ENCODE results near the gene TTLL13. TPM values are rescaled to one million over a fixed set of nuclear protein-coding genes. Genes with fewer than 3 reads are reported as not detected.
A peak's percentile ranks its signal among the peaks of the same experiment; 100 is the strongest.

Gene TTLL13
- total RNA-seq, 2 experiments from 2014 or later, result 0.57 to 1.3 TPM

- 0 out of 2 replicates have a peak, but pooled peaks cover 5% of the 10 kb centered on the region for H4K20me1 ChIP-seq (ENCODE audit: insufficient read depth, low read length)
- no peak overlapping the region for H3K27ac ChIP-seq (ENCODE audit: low read depth, low read length, poor library complexity, severe bottlenecking)
- CTCF ChIA-PET (ENCODE audit: unreplicated experiment), result no interaction called here
- H3K9me3 ChIP-seq (ENCODE audit: low read length), result no peaks in the 10 kb centered on the region
- no peaks in the 10 kb centered on the region for H3K79me2 ChIP-seq (ENCODE audit: insufficient read depth, low read depth, low read length)
- no peak for DNase-seq (ENCODE audit: low spot score)
- TF ChIP-seq EZH2phosphoT487 (IDR thresholded peaks at IDR 0.05; ENCODE audit: borderline replicate concordance, low read depth, low read length) (no peak), CTCF (conservative IDR thresholded peaks at IDR 0.05; ENCODE audit: low read length) (no peak)
- H2AFZ ChIP-seq (ENCODE audit: low read length), result no peak overlapping the region
- no peaks in the 10 kb centered on the region for H3K9me2 ChIP-seq (ENCODE audit: insufficient read depth, low read length)
- no peaks in the 10 kb centered on the region for H3K36me3 ChIP-seq (ENCODE audit: insufficient read depth, low read length)
- H3K4me1 ChIP-seq (ENCODE audit: insufficient read depth, low read length, poor library complexity, severe bottlenecking), result peaks cover 20% of the 10 kb centered on the region
- BruUV-seq (replicated peaks), result TSS peak; percentile 34
- POLR2A ChIA-PET, result interaction anchor here (0.6 to 4.6 kb wide), 3 partner anchors 12 to 24 kb away, joined by 3 to 73 read pairs (median 7); no protein-coding TSS in a partner anchor
- intact Hi-C loops (cut with micrococcal nuclease; ENCODE audit: unreplicated experiment), result no loop called here
- H3K4me2 ChIP-seq (ENCODE audit: low read length), result peak overlapping the region; percentile 87; the same call in 1 of the 2 replicates
- no peak overlapping the region for H3K4me3 ChIP-seq (ENCODE audit: low read depth, low read length, poor library complexity, severe bottlenecking)
Observed at GRCh38 chr15:90202929-90203328, 46.4 kb upstream of the TTLL13 start.

- Histone ChIP-seq H2AFZ (ENCODE audit: low read length) (no peak overlapping the region), H3K9me2 (ENCODE audit: insufficient read depth, low read length) (no peaks in the 10 kb centered on the region), H3K9me3 (ENCODE audit: low read length) (no peaks in the 10 kb centered on the region), H3K27ac (ENCODE audit: low read depth, low read length, poor library complexity, severe bottlenecking) (no peak overlapping the region), H3K4me1 (ENCODE audit: insufficient read depth, low read length, poor library complexity, severe bottlenecking) (peaks cover 20% of the 10 kb centered on the region), H3K4me2 (ENCODE audit: low read length) (peak overlapping the region; percentile 87; the same call in 1 of the 2 replicates), H4K20me1 (ENCODE audit: insufficient read depth, low read length) (0 out of 2 replicates have a peak, but pooled peaks cover 5% of the 10 kb centered on the region), H3K79me2 (ENCODE audit: insufficient read depth, low read depth, low read length) (no peaks in the 10 kb centered on the region), H3K36me3 (ENCODE audit: insufficient read depth, low read length) (no peaks in the 10 kb centered on the region), H3K4me3 (ENCODE audit: low read depth, low read length, poor library complexity, severe bottlenecking) (no peak overlapping the region)
- intact Hi-C loops (cut with micrococcal nuclease; ENCODE audit: unreplicated experiment), result no loop called here
- BruUV-seq (replicated peaks), result no TSS peak
- CTCF ChIA-PET (ENCODE audit: unreplicated experiment), result no interaction called here
- TF ChIP-seq EZH2phosphoT487 (IDR thresholded peaks at IDR 0.05; ENCODE audit: borderline replicate concordance, low read depth, low read length), result no peak
- no peak for TF ChIP-seq CTCF (conservative IDR thresholded peaks at IDR 0.05; ENCODE audit: low read length)
- no peak for DNase-seq (ENCODE audit: low spot score)
- POLR2A ChIA-PET, result interaction anchor here (0.6 to 4.6 kb wide), 3 partner anchors 12 to 24 kb away, joined by 3 to 73 read pairs (median 7); no protein-coding TSS in a partner anchor
Observed at GRCh38 chr15:90203473-90203872, 45.9 kb upstream of the TTLL13 start.

- Histone ChIP-seq H4K20me1 (ENCODE audit: insufficient read depth, low read length) (0 out of 2 replicates have a peak, but pooled peaks cover 5% of the 10 kb centered on the region), H3K4me2 (ENCODE audit: low read length) (no peak overlapping the region), H3K9me3 (ENCODE audit: low read length) (no peaks in the 10 kb centered on the region), H3K36me3 (ENCODE audit: insufficient read depth, low read length) (no peaks in the 10 kb centered on the region), H3K27ac (ENCODE audit: low read depth, low read length, poor library complexity, severe bottlenecking) (no peak overlapping the region), H3K4me1 (ENCODE audit: insufficient read depth, low read length, poor library complexity, severe bottlenecking) (peaks cover 20% of the 10 kb centered on the region), H3K4me3 (ENCODE audit: low read depth, low read length, poor library complexity, severe bottlenecking) (no peak overlapping the region), H2AFZ (ENCODE audit: low read length) (no peak overlapping the region), H3K9me2 (ENCODE audit: insufficient read depth, low read length) (no peaks in the 10 kb centered on the region), H3K79me2 (ENCODE audit: insufficient read depth, low read depth, low read length) (no peaks in the 10 kb centered on the region)
- DNase-seq (ENCODE audit: low spot score), result no peak
- BruUV-seq (replicated peaks), result no TSS peak
- ChIA-PET POLR2A (no interaction called here), CTCF (ENCODE audit: unreplicated experiment) (interaction anchor here (0.9 kb wide), 1 partner anchor 12 kb away, joined by 3 read pairs; no protein-coding TSS in a partner anchor)
- intact Hi-C loops (cut with micrococcal nuclease; ENCODE audit: unreplicated experiment), result no loop called here
- TF ChIP-seq EZH2phosphoT487 (IDR thresholded peaks at IDR 0.05; ENCODE audit: borderline replicate concordance, low read depth, low read length), result no peak
- TF ChIP-seq CTCF (conservative IDR thresholded peaks at IDR 0.05; ENCODE audit: low read length), result no peak
Observed at GRCh38 chr15:90203922-90204321, 45.4 kb upstream of the TTLL13 start.

All from OCI-LY7 (cell line).